NCI-H345 (cell line): ENCODE results near the gene ZDHHC24.

ENCODE experiments used
- DNase-seq: peaks from one replicate; lab custom pipeline; 2025; lab: John Stamatoyannopoulos, UW

The ZDHHC24 gene

DNA sequence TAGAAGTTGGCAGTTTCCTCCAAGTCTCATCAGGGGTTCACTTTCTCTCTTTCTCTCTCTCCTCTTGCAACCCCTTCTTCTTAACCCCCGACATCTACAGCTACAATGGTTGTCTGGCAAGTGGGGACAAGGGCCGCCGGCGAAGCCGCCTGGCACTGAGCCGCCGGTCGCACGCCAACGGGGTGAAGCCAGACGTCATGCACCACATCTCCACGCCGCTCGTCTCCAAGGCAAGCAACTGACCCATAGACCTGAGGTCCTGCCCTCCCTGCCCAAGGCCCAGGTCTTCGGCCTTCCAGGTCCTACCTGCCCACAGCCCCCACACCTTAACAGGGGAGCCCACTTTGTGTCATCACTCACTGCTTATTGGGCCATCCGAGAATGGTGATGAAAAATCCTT is 74.7 kb downstream of the ZDHHC24 start:
- DNase-seq = no peak
